Esophagus squamous epithelium (tissue), 5 donors: ENCODE data around the gene PTPRN2. TPM values are rescaled to one million over a fixed set of nuclear protein-coding genes. Genes with fewer than 3 reads are reported as not detected.

Experiments used
- DNase-seq: peaks from one replicate; lab custom pipeline; 2025; lab: John Stamatoyannopoulos, UW
- H3K27ac ChIP-seq, 4 donors: fragments of 200-600 bp; sonication (generic); one replicate each; pipeline ENCODE4 v1.5.1; 2016 to 2019; ENCODE audit warnings: mild to moderate bottlenecking in 1 of 4
- H3K27me3 ChIP-seq, 4 donors: fragments of 200-600 bp; sonication (generic); 1 replicate in 3 of 4; 2 replicates in 1 of 4; pipeline versions ENCODE4 v1.5.1 to v1.6.0; 2017 to 2021; ENCODE audit warnings: antibody characterized with exemption in 1 of 4
- H3K36me3 ChIP-seq, 3 donors: fragments of 200-600 bp; sonication (generic); one replicate each; pipeline ENCODE4 v1.5.1; 2016 to 2019
- H3K4me1 ChIP-seq, 3 donors: fragments of 200-600 bp; sonication (generic); one replicate each; pipeline ENCODE4 v1.5.1; 2017 to 2019
- H3K4me3 ChIP-seq, 4 donors: fragments of 200-600 bp; sonication (generic); 1 replicate in 3 of 4; 2 replicates in 1 of 4; pipeline ENCODE4 v1.5.1; 2016 to 2019; ENCODE audit warnings: mild to moderate bottlenecking in 2 of 4, moderate library complexity in 1 of 4
- H3K9me3 ChIP-seq, 3 donors: fragments of 200-600 bp; sonication (generic); one replicate each; pipeline ENCODE4 v1.5.1; 2016 to 2019
- CTCF ChIP-seq, 6 experiments: fragments of 450-650 bp in 4 of 6; fragments of 200-600 bp in 2 of 6; sonication (generic) in 2 of 6; IDR thresholded peaks; one replicate each; pipeline ENCODE4 v1.5.1; 2016 to 2019; ENCODE audit warnings: antibody characterized with exemption in 6 of 6, mild to moderate bottlenecking in 4 of 6, moderate library complexity in 4 of 6
- POLR2A ChIP-seq, 4 donors: fragments of 450-650 bp; IDR thresholded peaks; one replicate each; pipeline ENCODE4 v1.6.1; 2017; ENCODE audit warnings: antibody characterized with exemption in 4 of 4, mild to moderate bottlenecking in 4 of 4, moderate library complexity in 3 of 4
- WGBS, 2 donors: methylation state at CpG; one replicate each; pipeline ENCODE4 v1.1.5; 2018; 5-methylcytosine and 5-hydroxymethylcytosine counted together
- intact Hi-C: fragments of 100-400 bp; cut with DNase I; formaldehyde crosslinking; loops from one replicate; pipeline ENCODE4 v1.15.0; 2022
- total RNA-seq, 4 donors: library from RNA; depleted of rRNA; stranded (reverse); fragments of >200 nt; gene quantifications; one replicate each; pipeline ENCODE4 v1.1.0, GENCODE V29; 2016
- donor health status: DM: yes; HTN: yes; CAD: no.

PTPRN2 gene
- total RNA-seq, 4 donors from 2014 or later: 0.38 to 2.7 (median 1.0) TPM

- Histone ChIP-seq H3K36me3 (no peaks in the 10 kb centered on the region), H3K4me3 (no peak overlapping the region), H3K27me3 (peaks cover 0 to 44% (median 0%) of the 10 kb centered on the region in 4 donors), H3K4me1 (no peaks in the 10 kb centered on the region), H3K9me3 (no peaks in the 10 kb centered on the region), H3K27ac (no peak overlapping the region)
- DNase-seq: no peak
- TF ChIP-seq CTCF (IDR thresholded peaks at IDR 0.05): no peak
- no peak for TF ChIP-seq POLR2A (IDR thresholded peaks at IDR 0.05)
- WGBS, 2 donors: 64 to 75% methylated on average over 7 to 8 of the region's 8 CpGs
- intact Hi-C loops: no loop called here
These were observed 848.6 kb downstream of the PTPRN2 start for GRCh38 chr7:157739031-157739430.

GRCh38 chr7:157738066-157738460 lies 849.6 kb downstream of the PTPRN2 start:
- Histone ChIP-seq H3K27me3 (peaks cover 0 to 44% (median 0%) of the 10 kb centered on the region in 4 donors), H3K4me3 (no peak overlapping the region), H3K36me3 (no peaks in the 10 kb centered on the region), H3K4me1 (no peaks in the 10 kb centered on the region), H3K27ac (no peak overlapping the region), H3K9me3 (no peaks in the 10 kb centered on the region)
- intact Hi-C loops: no loop called here
- WGBS, 2 donors: 14 to 17% methylated on average over 11 of the region's 11 CpGs
- no peak for DNase-seq
- TF ChIP-seq POLR2A (IDR thresholded peaks at IDR 0.05): no peak

DNA sequence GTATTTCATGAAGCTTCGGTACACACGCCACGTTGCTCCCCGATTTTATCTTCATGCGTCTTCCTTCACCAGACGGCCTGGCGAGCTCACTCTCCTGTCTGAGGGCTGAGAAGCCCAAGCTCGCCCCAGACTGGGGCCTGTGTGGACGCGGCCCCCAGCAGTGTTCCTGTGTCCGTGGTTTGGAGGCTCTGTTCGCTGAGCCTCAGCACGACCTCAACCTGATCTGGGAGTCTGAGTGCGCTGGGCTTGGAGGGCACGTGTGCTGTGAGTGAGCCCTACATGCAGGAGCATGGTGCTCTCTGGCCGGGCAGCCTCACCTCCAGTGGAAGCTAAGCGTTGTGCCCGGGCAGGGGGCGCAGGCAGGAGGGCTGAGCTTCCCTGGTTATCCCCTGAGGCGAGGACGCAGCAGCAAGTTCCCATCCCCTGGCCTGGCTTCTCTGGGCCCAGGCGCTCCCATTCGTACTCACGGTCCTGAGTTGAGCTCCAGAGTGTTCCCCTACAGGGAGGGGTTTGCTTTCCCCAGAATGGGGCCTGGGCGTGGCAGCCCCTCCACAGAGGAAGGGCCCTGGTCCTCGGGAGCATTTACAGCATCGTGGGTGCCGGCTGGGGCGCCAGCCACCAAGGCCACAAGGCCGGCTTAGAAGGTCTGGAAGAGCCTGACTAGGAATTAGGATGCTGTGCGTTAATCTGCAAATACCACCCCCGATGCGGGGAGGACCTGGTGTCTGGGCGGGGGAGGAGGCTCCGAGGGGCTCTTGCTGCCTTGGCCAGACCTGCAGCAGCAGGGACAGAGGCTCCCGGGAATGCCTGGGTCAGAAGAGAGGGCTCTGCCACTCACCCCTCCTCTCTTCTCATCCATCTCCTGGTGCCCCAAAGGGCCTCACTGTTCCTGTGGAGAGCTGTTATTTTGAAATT lies 850.2 kb downstream of the PTPRN2 start:
- no peak for DNase-seq
- Histone ChIP-seq H3K4me1 (no peaks in the 10 kb centered on the region), H3K36me3 (no peaks in the 10 kb centered on the region), H3K4me3 (no peak overlapping the region), H3K27me3 (peaks cover 0 to 44% (median 0%) of the 10 kb centered on the region in 4 donors), H3K27ac (no peak overlapping the region), H3K9me3 (no peaks in the 10 kb centered on the region)
- WGBS, 2 donors: 75 to 82% methylated on average over 9 to 11 of the region's 36 CpGs
- intact Hi-C loops: no loop called here
- TF ChIP-seq POLR2A (IDR thresholded peaks at IDR 0.05): no peak
- TF ChIP-seq CTCF (IDR thresholded peaks at IDR 0.05): no peak

DNA sequence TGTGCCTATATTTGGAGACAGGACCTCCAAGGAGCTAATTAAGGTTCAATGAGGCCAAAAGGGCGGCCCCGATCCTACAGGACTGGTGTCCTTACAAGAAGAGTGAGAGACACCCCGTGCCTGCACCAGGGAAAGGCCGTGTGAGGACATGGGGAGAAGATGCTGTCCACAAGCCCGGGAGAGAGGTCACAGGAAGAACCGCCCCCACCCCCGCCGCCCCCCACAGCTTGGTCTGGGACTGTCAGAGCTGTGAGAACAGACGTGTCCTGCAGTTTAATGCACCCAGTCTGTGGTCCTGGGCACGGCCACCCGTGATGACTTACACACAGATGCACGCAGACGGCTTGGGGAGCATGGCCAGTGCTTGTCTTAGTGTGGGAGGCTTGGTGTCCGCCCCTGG lies 851.3 kb downstream of the PTPRN2 start:
- 81 to 83% methylated on average over 4 to 9 of the region's 14 CpGs for WGBS, 2 donors
- no peak for TF ChIP-seq CTCF (IDR thresholded peaks at IDR 0.05)
- TF ChIP-seq POLR2A (IDR thresholded peaks at IDR 0.05): no peak
- Histone ChIP-seq H3K36me3 (no peaks in the 10 kb centered on the region), H3K4me1 (no peaks in the 10 kb centered on the region), H3K4me3 (no peak overlapping the region), H3K27ac (no peak overlapping the region), H3K9me3 (no peaks in the 10 kb centered on the region), H3K27me3 (peaks cover 0 to 38% (median 0%) of the 10 kb centered on the region in 4 donors)
- no peak for DNase-seq
- intact Hi-C loops: no loop called here

GRCh38 chr7:157735826-157736225 lies 851.8 kb downstream of the PTPRN2 start:
- TF ChIP-seq CTCF (IDR thresholded peaks at IDR 0.05): no peak
- no peak for TF ChIP-seq POLR2A (IDR thresholded peaks at IDR 0.05)
- no peak overlapping the region for H3K4me3 ChIP-seq
- H3K36me3 ChIP-seq: no peaks in the 10 kb centered on the region
- H3K27me3 ChIP-seq: peaks cover 0 to 33% (median 0%) of the 10 kb centered on the region in 4 donors
- H3K9me3 ChIP-seq: no peaks in the 10 kb centered on the region
- intact Hi-C loops: no loop called here
- WGBS, 2 donors: 60 to 96% methylated on average over 2 to 9 of the region's 14 CpGs
- no peak overlapping the region for H3K27ac ChIP-seq
- DNase-seq: no peak
- H3K4me1 ChIP-seq: no peaks in the 10 kb centered on the region
